ENCODE results near the gene DSE. TPM values are rescaled to one million over a fixed set of nuclear protein-coding genes. Genes with fewer than 3 reads are reported as not detected.
"Not testable (repeated sequence)": the region's sequence is repeated elsewhere in the genome, so short reads cannot be mapped to it uniquely, and the experiment has no call there.

Gene DSE
- total and polyA plus RNA-seq, 9 donors: 23.1 to 61.6 (median 40.6) TPM

DNA sequence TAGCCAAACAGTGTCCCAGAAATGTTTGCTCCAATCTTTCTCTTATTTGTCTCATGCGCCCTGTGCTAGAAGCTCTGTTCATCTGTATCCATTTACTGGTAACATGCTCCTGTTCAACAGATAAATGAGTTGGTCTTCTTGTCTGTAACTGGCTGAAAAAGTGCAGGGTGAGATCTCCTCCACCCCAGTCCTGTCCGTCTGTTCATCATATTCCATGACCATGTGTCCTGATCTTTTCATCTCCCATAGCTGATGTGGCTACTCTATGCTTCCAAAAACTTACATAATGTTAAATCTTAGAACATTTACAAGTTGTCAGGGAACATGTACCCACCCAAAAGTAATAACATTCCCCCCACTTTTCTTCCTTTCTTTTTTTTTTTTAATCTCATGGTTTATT lies 31.8 kb upstream of the DSE start:
- H3K27ac ChIP-seq: no peak overlapping the region

DNA sequence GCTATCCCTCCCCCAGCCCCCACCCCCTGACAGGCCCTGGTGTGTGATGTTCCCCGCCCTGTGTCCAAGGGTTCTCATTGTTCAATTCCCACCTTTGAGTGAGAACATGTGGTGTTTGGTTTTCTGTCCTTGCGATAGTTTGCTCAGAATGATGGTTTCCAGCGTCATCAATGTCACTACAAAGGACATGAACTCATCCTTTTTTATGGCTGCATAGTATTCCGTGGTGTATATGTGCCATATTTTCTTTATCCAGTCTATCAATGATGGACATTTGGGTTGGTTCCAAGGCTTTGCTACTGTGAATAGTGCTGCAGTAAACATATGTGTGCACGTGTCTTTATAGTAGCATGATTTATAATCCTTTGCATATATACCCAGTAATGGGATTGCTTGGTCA lies 30.1 kb upstream of the DSE start:
- H3K9me3 ChIP-seq; H3K4me1 ChIP-seq (ENCODE audit: insufficient read depth); H3K36me3 ChIP-seq; H3K27me3 ChIP-seq; H3K4me3 ChIP-seq; DNase-seq; intact Hi-C loops (cut with DNase I); H3K27ac ChIP-seq: not testable (repeated sequence)
- WGBS, 3 donors: 95 to 96% (median 95%) methylated on average over 5 of the region's 5 CpGs

More for the DNA sequence above, 31.8 kb upstream of the DSE start:
- no peak overlapping the region for H3K4me3 ChIP-seq
- TF ChIP-seq EP300 (IDR thresholded peaks at IDR 0.05) (no peak), POLR2A (IDR thresholded peaks at IDR 0.05) (no peak)
- TF ChIP-seq, protein P1, sequence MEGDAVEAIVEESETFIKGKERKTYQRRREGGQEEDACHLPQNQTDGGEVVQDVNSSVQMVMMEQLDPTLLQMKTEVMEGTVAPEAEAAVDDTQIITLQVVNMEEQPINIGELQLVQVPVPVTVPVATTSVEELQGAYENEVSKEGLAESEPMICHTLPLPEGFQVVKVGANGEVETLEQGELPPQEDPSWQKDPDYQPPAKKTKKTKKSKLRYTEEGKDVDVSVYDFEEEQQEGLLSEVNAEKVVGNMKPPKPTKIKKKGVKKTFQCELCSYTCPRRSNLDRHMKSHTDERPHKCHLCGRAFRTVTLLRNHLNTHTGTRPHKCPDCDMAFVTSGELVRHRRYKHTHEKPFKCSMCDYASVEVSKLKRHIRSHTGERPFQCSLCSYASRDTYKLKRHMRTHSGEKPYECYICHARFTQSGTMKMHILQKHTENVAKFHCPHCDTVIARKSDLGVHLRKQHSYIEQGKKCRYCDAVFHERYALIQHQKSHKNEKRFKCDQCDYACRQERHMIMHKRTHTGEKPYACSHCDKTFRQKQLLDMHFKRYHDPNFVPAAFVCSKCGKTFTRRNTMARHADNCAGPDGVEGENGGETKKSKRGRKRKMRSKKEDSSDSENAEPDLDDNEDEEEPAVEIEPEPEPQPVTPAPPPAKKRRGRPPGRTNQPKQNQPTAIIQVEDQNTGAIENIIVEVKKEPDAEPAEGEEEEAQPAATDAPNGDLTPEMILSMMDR (IDR thresholded peaks at IDR 0.05): no peak
- no peaks in the 10 kb centered on the region for H3K9me3 ChIP-seq
- WGBS, 3 donors: 71 to 84% (median 76%) methylated on average over 2 of the region's 2 CpGs
- no peak for DNase-seq
- intact Hi-C loops (cut with DNase I): no loop called here
- no peaks in the 10 kb centered on the region for H3K27me3 ChIP-seq
- no peaks in the 10 kb centered on the region for H3K4me1 ChIP-seq (ENCODE audit: insufficient read depth)
- no peaks in the 10 kb centered on the region for H3K36me3 ChIP-seq

DNA sequence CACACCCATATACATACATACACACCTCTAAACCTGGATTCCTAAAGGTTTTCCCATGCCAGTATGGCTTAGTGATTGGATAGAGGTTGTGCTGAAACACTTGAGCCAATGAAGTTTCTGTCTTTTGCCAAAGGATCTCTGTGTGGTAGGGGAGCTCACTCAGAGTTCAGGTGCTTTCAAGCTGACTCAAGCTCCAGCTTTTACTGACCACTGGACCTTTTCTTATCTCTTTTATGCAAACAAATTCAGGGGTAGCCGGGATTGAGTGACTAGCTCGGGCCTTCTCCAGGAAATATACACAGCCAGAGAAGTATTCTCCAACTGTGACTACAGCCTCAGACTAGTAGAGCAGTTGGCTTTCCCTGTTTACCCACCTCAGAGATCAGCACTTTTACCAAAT lies 21.5 kb upstream of the DSE start:
- WGBS, 3 donors: 34 to 38% (median 35%) methylated on average over 2 of the region's 2 CpGs
- Histone ChIP-seq H3K27me3 (no peaks in the 10 kb centered on the region), H3K4me3 (no peak overlapping the region), H3K9me3 (no peaks in the 10 kb centered on the region), H3K27ac (no peak overlapping the region), H3K4me1 (ENCODE audit: insufficient read depth) (peaks cover 5% of the 10 kb centered on the region), H3K36me3 (no peaks in the 10 kb centered on the region)
- TF ChIP-seq POLR2A (IDR thresholded peaks at IDR 0.05): no peak
- TF ChIP-seq, protein P1 (IDR thresholded peaks at IDR 0.05): no peak
- no peak for TF ChIP-seq EP300 (IDR thresholded peaks at IDR 0.05)
- no peak for DNase-seq
- intact Hi-C loops (cut with DNase I): no loop called here

DNA sequence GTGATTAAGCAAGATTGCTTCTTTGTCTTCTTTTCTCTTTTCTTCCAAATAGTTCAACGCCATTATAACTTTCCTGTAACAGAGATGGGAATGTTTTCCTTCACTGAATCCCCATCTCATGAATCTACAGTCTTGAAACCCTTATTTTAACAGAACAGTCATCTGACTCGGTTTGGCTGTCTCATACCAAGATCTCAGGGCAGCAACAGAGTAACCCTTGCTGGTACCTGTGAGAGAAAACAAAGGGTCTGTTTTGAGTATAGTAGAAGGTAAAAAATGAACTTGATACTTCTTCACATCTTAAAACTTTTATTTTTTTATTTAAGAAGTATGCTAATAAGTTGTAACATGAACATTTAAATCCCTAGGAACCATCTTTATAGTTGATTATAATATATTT lies 19.6 kb upstream of the DSE start:
- WGBS, 3 donors: 72 to 79% (median 75%) methylated on average over 2 of the region's 2 CpGs
- no peaks in the 10 kb centered on the region for H3K27me3 ChIP-seq
- no peak for DNase-seq
- no peak overlapping the region for H3K27ac ChIP-seq
- intact Hi-C loops (cut with DNase I): no loop called here
- TF ChIP-seq EP300 (IDR thresholded peaks at IDR 0.05) (no peak), POLR2A (IDR thresholded peaks at IDR 0.05) (no peak)
- TF ChIP-seq, protein P1 (IDR thresholded peaks at IDR 0.05): no peak
- H3K4me3 ChIP-seq: no peak overlapping the region
- peaks cover 5% of the 10 kb centered on the region for H3K4me1 ChIP-seq (ENCODE audit: insufficient read depth)
- H3K36me3 ChIP-seq: no peaks in the 10 kb centered on the region
- no peaks in the 10 kb centered on the region for H3K9me3 ChIP-seq

DNA sequence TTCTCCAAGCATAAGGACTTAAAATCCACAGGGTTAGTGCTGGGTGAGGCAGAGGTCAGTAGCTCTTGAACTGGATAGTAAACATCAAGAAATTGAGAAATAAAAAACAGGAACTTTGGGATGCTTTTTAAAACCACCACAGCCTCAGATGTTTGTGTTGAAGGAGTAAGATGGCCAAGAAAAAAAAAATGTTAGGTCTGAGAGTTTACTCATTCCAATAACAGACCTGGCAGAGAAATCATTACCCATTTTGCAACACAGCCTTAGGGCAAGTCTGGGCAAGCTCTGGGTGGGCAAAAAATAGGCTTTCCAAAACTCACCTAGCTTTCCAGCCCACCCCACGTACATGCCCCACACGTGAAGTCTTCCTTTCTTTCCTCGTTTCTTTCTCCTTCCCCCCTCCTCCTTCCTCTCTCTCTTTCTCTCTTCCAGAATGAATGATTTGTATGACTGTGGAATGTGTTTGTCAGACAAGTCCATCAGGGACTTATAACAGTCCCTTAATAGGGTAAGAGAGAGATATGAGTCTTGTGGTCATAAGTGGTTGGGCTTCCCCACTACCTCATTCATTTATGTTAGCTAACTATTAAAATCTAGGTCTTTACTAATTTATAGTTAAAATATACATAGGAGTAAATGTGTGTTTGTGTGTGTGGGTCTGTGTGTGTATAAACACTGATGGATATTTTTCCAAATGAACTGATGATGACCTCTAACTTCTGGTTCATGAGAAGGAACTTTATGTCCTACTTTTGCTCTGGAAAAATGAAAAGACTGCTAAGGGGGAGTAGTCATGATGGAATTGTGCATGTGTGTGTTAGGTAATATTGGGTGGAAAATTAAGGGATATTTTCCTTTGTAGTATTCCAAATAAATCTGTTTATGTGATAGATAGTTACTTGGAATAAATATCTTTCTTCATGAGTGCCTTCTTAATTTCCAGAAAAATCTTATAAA lies 18.0 kb upstream of the DSE start:
- TF ChIP-seq POLR2A (IDR thresholded peaks at IDR 0.05) (no peak), EP300 (IDR thresholded peaks at IDR 0.05) (no peak)
- TF ChIP-seq, protein P1 (IDR thresholded peaks at IDR 0.05): no peak
- Histone ChIP-seq H3K27ac (no peak overlapping the region), H3K27me3 (no peaks in the 10 kb centered on the region), H3K4me3 (no peak overlapping the region), H3K36me3 (no peaks in the 10 kb centered on the region), H3K4me1 (ENCODE audit: insufficient read depth) (peaks cover 7% of the 10 kb centered on the region), H3K9me3 (no peaks in the 10 kb centered on the region)
- intact Hi-C loops (cut with DNase I): no loop called here
- WGBS, 3 donors: 56 to 61% (median 56%) methylated on average over 3 of the region's 3 CpGs
- no peak for DNase-seq
